Gastrocnemius medialis (tissue), 4 donors: Measurements from ENCODE around the gene SZT2. TPM values are rescaled to one million over a fixed set of nuclear protein-coding genes. Genes with fewer than 3 reads are reported as not detected.
"Not testable (repeated sequence)": the region's sequence is repeated elsewhere in the genome, so short reads cannot be mapped to it uniquely, and the experiment has no call there.

Source experiments
- ATAC-seq, 2 donors: fragments of 150-250 bp; one replicate each; pipeline ENCODE4 v1.9.1; 2016
- DNase-seq, 2 donors: peaks; one replicate each; pipeline ENCODE4 v3.0.0-alpha.2; 2019
- H3K27ac ChIP-seq, 4 donors: fragments of 200-600 bp; sonication (generic); 1 replicate in 1 of 4; 2 replicates in 3 of 4; pipeline ENCODE4 v1.5.1; 2016 to 2018; ENCODE audit warnings: mild to moderate bottlenecking in 2 of 4, moderate library complexity in 1 of 4
- H3K27me3 ChIP-seq, 3 donors: fragments of 200-600 bp; sonication (generic) in 2 of 3; 1 replicate in 1 of 3; 2 replicates in 2 of 3; pipeline versions ENCODE4 v1.5.1 to v1.6.0; 2016 to 2019; ENCODE audit warnings: mild to moderate bottlenecking in 1 of 3, moderate library complexity in 1 of 3
- H3K36me3 ChIP-seq, 2 donors: fragments of 200-600 bp; sonication (generic) in 1 of 2; one replicate each; pipeline ENCODE4 v1.5.1; 2017 to 2018
- H3K4me1 ChIP-seq, 2 donors: fragments of 200-600 bp; sonication (generic) in 1 of 2; one replicate each; pipeline ENCODE4 v1.5.1; 2016 to 2017; ENCODE audit warnings: mild to moderate bottlenecking in 2 of 2
- H3K4me3 ChIP-seq, 4 donors: fragments of 200-600 bp; sonication (generic) in 3 of 4; 1 replicate in 1 of 4; 2 replicates in 3 of 4; pipeline ENCODE4 v1.5.1; 2016 to 2019; ENCODE audit warnings: mild to moderate bottlenecking in 2 of 4
- H3K9me3 ChIP-seq, 3 donors: fragments of 200-600 bp; sonication (generic) in 2 of 3; 1 replicate in 1 of 3; 2 replicates in 2 of 3; pipeline ENCODE4 v1.5.1; 2016 to 2019
- CTCF ChIP-seq, 5 experiments: fragments of 450-650 bp in 3 of 5; fragments of 200-600 bp in 2 of 5; sonication (generic) in 2 of 5; IDR thresholded peaks in 4 of 5; conservative IDR thresholded peaks in 1 of 5; 1 replicate in 4 of 5; 2 replicates in 1 of 5; pipeline ENCODE4 v1.5.1; 2016 to 2019; ENCODE audit warnings: antibody characterized with exemption in 5 of 5, mild to moderate bottlenecking in 3 of 5, moderate library complexity in 3 of 5
- POLR2A ChIP-seq, 2 donors: fragments of 450-650 bp; IDR thresholded peaks; one replicate each; pipeline ENCODE4 v1.6.1; 2017; ENCODE audit warnings: antibody characterized with exemption in 2 of 2, mild to moderate bottlenecking in 2 of 2, moderate library complexity in 2 of 2
- in situ Hi-C, 4 donors: fragments of 200-750 bp; cut with MboI; loops; one replicate each; pipeline versions ENCODE4 v1.15.0 to v1.8.0; 2017; ENCODE audit warnings: low sequenced_read_pairs in 4 of 4
- intact Hi-C: fragments of 100-400 bp; cut with DNase I; formaldehyde crosslinking; loops from one replicate; pipeline ENCODE4 v1.15.1; 2023; ENCODE audit warnings: low total_unique reads
- total RNA-seq, 4 donors: library from RNA; depleted of rRNA; stranded (reverse); fragments of >200 nt; gene quantifications; one replicate each; pipeline versions ENCODE4 v1.1.0 to v1.2.3, GENCODE V29; 2016

Gene SZT2
- total RNA-seq, 4 donors from 2014 or later: 15.9 to 20.9 (median 17.9) TPM

DNA sequence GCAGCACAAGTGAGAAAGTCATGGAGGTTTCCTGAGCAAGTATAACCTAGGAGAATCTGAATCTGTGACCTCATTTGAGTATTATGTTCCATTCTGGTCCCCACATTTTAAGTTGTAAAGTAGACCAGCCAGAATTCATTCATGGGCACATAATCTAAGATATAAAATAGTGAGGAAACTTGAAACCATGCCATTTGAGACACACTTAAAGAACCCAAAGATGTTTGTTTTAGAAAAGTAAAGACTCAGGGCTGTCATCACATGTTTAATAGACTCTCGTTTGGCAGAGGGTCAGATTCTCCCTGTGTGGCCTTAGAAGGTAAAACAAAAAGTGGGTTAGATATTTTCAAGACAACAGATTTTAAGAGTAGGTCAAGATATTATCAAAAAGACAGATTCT is 6.4 kb downstream of the SZT2 start:
- H3K9me3 ChIP-seq: no peaks in the 10 kb centered on the region
- H3K4me3 ChIP-seq: no peak overlapping the region
- H3K4me1 ChIP-seq: peaks cover 0 to 3% of the 10 kb centered on the region in 2 donors
- no peak for DNase-seq
- no peak overlapping the region for H3K27ac ChIP-seq
- no peaks in the 10 kb centered on the region for H3K27me3 ChIP-seq
- peaks cover 0 to 13% of the 10 kb centered on the region in 2 donors for H3K36me3 ChIP-seq
- no peak for TF ChIP-seq POLR2A (IDR thresholded peaks at IDR 0.05)
- no peak for TF ChIP-seq CTCF (IDR thresholded peaks at IDR 0.05 in 4 of 5, conservative IDR thresholded peaks at IDR 0.05 in 1 of 5)
- in situ Hi-C loops: no loop called here
- intact Hi-C loops: no loop called here
- no peak for ATAC-seq

GRCh38 chr1:43398227-43398626 is 8.5 kb downstream of the SZT2 start:
- ATAC-seq: no peak
- in situ Hi-C loops: no loop called here

DNA sequence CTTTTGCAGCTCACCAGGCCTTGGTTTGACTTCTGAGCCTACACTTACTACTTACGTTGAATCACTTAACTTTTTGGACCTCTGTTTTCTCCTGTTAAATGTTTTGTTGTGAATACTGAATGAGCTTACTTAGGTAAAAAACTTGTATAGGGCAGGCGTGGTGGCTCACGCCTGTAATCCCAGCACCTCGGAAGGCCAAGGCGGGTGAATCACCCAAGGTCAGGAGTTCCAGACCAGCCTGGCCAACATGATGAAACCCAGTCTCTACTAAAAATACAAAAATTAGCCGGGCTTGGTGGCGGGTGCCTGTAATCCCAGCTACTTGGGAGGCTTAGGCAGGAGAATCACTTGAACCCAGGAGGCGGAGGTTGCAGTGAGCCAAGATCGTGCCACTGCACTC is 10.7 kb downstream of the SZT2 start:
- ATAC-seq, H3K9me3 ChIP-seq, H3K4me3 ChIP-seq, in situ Hi-C loops, intact Hi-C loops, H3K4me1 ChIP-seq, H3K27ac ChIP-seq, H3K27me3 ChIP-seq, DNase-seq: not testable (repeated sequence)
- peaks cover 0 to 33% of the 10 kb centered on the region in 2 donors for H3K36me3 ChIP-seq

More at GRCh38 chr1:43398227-43398626, 8.5 kb downstream of the SZT2 start:
- intact Hi-C loops: no loop called here
- no peak for TF ChIP-seq POLR2A (IDR thresholded peaks at IDR 0.05)
- TF ChIP-seq CTCF (IDR thresholded peaks at IDR 0.05 in 4 of 5, conservative IDR thresholded peaks at IDR 0.05 in 1 of 5): no peak
- Histone ChIP-seq H3K4me1 (no peaks in the 10 kb centered on the region), H3K27me3 (no peaks in the 10 kb centered on the region), H3K27ac (no peak overlapping the region), H3K9me3 (no peaks in the 10 kb centered on the region), H3K36me3 (peaks cover 0 to 18% of the 10 kb centered on the region in 2 donors), H3K4me3 (no peak overlapping the region)
- no peak for DNase-seq

- DNase-seq (no peak), ATAC-seq (no peak)
- TF ChIP-seq POLR2A (IDR thresholded peaks at IDR 0.05) (no peak), CTCF (IDR thresholded peaks at IDR 0.05 in 4 of 5, conservative IDR thresholded peaks at IDR 0.05 in 1 of 5) (no peak)
- Histone ChIP-seq H3K4me1 (no peaks in the 10 kb centered on the region), H3K36me3 (peaks cover 0 to 45% of the 10 kb centered on the region in 2 donors), H3K27ac (no peak overlapping the region), H3K27me3 (no peaks in the 10 kb centered on the region), H3K4me3 (no peak overlapping the region), H3K9me3 (no peaks in the 10 kb centered on the region)
- in situ Hi-C loops: no loop called here
- intact Hi-C loops: no loop called here
Observed at GRCh38 chr1:43402089-43402865, 12.6 kb downstream of the SZT2 start.

- TF ChIP-seq POLR2A (IDR thresholded peaks at IDR 0.05): no peak
- no peak for TF ChIP-seq CTCF (IDR thresholded peaks at IDR 0.05 in 4 of 5, conservative IDR thresholded peaks at IDR 0.05 in 1 of 5)
- ATAC-seq (no peak), DNase-seq (no peak)
- intact Hi-C loops (no loop called here), in situ Hi-C loops (no loop called here)
- Histone ChIP-seq H3K4me1 (no peaks in the 10 kb centered on the region), H3K9me3 (no peaks in the 10 kb centered on the region), H3K27me3 (no peaks in the 10 kb centered on the region), H3K27ac (no peak overlapping the region), H3K36me3 (peaks cover 0 to 66% of the 10 kb centered on the region in 2 donors), H3K4me3 (no peak overlapping the region)
Observed at GRCh38 chr1:43404353-43404752, 14.7 kb downstream of the SZT2 start.
